HG03439 (cell line): Measurements from ENCODE around the gene RAB40B.
A peak's percentile ranks its signal among the peaks of the same experiment; 100 is the strongest.
"Not testable (repeated sequence)": the region's sequence is repeated elsewhere in the genome, so short reads cannot be mapped to it uniquely, and the experiment has no call there.

Experiments used
- ATAC-seq: cut with Tn5 transposase; IDR thresholded peaks from one replicate; pipeline ENCODE4 v1.9.1; 2021; ENCODE audit warnings: mild to moderate bottlenecking, moderate library complexity; ENCODE audit not compliant: unreplicated experiment

Gene RAB40B

DNA sequence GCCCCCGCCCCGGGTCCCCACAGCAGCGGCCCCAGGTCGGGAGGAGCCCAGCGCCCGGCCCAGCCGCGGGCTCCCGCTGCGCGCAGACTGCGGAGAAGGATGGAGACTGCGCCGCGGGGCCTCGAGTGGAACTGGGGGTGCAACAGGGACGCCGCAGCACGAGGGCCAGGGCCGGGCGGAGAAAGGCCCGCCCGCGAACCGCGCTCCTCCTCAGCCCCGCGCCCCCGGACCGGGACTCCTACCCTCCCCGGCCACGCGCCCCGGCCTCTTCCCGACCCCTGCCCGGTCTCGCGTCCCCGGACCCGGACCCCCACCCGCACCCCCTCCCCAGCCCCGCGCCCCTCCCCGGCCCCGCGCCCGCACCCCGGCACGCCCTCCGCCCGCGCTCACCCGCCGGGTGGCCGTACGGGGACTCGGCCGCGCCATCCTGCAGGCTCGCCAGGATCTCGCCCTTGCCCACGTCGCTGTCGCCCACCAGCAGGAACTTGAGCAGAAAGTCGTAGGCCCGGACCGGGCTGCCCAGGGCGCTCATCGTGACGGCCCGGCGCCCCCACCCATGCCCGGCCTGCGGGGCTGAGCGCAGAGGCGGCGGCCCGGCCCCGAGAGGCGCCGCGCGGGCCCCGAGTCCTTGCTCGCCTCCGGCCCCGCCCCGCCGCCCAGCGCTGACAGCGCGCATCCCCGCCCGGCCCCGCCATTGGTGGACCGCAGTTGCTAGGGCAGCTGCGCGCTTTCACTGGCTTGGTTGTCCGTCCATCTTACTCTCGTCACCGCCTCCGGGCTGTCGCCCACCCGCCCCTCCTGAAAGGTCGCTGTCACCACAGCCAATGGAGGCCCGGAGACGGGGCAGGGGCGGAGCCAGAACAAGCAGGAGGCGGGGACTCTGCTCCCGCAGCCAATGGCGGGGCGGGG, at the start of gene RAB40B:
RAB40B (minus strand) TSS at position 634 of the 909 bp plus-strand sequence; CDS start at position 532, 102 bp downstream.
- peak; percentile 93 for ATAC-seq

DNA sequence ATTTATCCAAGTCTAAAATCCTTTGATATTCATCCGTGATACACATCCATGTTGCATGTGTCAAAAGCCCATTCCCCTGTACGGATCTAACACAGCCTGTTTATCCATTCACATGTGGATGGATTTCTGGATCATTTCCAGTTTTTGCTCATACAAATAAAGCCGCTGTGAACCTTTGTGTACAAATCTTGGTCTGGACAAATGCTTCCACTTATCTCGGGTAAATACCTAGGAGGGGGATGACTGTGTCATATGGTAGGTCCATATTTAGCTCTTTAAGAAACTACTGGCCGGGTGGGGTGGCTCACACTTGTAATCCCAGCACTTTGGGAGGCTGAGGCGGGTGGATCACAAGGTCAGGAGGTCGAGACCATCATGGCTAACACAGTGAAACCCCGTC, 47.0 kb upstream of the RAB40B start:
- no peak for ATAC-seq

DNA sequence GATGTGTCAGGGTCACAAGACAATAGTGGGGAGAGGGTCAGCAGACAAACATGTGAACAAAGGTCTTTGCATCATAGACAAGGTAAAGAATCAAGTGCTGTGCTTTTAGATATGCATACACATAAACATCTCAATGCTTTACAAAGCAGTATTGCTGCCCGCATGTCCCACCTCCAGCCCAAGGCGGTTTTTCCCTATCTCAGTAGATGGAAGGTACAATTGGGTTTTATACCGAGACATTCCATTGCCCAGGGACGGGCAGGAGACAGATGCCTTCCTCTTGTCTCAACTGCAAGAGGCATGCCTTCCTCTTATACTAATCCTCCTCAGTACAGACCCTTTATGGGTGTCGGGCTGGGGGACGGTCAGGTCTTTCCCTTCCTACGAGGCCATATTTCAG, 46.2 kb upstream of the RAB40B start:
- not testable (repeated sequence) for ATAC-seq

GRCh38 chr17:82743344-82744219, 45.1 kb upstream of the RAB40B start:
- ATAC-seq, result no peak

DNA sequence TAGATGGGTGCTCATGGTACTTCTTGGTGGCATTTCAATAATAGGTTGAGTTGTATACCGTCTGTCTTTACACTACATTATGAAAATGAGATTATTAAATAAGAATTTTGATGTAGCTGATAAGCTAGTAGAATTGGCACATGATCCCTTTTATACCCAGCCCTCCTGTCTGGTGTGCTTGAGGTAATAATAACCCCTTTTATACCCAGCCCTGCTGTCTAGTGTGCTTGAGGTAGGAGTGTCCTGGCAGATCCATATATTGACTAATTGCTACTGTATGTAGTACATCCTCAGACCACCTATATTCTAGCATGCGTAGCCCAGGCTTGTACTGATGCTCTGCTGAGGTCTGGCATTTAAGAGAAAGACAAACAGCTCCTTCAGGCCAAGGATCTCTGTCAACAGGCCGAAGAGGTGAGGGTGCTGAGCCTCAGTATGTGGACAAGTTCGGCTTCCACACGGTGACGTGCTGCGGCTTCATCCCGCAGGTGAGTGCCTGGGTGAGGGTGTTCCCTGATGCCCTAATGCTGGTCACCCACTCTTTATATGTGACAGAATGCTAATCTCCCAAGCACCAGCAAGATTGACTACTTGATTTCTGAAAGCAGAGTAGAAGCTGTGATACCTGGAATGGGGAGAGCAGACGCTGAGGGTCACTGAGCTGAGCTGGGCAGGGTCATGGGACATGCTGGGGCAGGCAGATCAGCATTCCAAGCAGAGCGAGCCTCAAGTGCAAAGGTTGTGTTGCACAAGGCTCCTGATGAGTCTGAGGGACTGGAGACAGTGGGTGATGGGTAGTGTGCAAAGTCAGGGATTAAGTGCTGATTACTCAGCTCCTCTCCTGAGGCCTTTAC, 42.6 kb upstream of the RAB40B start:
- no peak for ATAC-seq

GRCh38 chr17:82737967-82738877, 39.7 kb upstream of the RAB40B start:
- no peak for ATAC-seq

DNA sequence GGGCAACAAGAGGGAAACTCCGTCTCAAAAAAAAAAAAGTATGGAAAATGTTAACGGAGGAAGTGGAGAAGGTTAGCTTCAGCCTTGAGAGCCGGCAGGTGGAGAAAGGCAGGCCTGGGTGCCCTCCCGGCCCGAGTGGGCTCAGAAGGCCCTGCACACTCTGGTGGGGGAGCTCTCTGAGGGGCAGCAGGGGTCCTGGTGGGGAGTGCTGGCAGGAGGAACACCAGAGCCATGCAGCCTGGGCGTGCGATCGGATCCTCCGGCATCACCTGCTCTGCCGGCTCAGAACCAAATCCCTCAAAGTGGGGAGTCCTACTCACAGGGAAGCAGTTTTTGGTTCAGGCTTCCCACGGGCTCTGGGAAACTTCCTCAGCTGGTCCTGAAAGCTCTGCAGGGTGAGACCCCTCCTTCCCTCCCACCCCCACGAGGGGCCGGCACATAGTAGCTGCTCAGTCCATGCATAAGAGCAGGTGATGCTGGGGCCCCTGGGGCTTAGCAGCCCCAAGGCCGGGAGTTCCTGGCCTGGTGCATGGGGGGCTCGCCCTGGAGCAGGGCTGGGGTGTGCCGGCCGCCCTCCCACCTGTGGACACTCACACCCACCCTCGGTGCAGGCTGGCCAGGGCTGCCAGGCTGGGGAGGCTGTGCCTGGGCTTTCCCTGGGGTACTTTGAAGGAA, 38.1 kb upstream of the RAB40B start:
- no peak for ATAC-seq

DNA sequence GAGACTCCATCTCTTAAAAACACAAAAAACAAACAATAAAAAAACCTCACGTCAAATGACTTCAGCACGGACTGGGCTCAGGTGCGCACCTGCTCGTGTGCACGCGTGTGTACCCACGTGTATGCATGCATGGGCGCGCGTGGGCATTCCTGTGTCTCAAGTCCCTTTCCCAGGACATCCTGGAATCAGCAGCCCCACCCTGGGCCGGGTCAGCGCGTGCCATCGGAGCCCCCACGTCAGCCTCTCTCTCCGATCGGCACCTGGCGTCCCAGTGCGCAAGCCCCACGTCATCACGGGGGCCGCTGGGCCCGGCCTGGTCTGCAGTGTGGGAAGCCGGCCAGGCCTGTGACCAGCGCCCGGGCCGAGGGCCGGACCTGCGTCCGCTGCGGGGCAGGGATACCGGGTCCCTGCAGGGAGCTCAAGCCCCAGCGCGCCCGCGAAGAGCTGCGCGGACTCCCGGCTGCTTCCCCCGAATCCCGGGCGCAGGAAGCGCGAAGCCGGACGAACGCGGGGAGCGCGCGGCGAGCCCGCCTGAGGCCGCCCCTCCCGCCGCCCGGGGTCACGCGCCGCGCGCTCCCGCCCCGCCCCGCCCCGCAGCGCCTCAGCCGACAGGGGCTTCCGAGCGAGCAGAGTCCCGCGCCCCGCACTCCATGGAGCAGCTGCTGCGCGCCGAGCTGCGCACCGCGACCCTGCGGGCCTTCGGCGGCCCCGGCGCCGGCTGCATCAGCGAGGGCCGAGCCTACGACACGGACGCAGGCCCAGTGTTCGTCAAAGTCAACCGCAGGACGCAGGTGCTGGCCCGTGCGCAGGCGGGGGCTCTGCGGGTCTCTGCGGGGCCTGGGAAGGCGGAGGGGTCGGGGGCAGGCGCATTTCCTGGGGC, 36.7 kb upstream of the RAB40B start, which contains the start of gene FN3K:
FN3K (plus strand) TSS at position 629 of the 880 bp plus-strand sequence; CDS start at position 651, 22 bp downstream.
- no peak for ATAC-seq

DNA sequence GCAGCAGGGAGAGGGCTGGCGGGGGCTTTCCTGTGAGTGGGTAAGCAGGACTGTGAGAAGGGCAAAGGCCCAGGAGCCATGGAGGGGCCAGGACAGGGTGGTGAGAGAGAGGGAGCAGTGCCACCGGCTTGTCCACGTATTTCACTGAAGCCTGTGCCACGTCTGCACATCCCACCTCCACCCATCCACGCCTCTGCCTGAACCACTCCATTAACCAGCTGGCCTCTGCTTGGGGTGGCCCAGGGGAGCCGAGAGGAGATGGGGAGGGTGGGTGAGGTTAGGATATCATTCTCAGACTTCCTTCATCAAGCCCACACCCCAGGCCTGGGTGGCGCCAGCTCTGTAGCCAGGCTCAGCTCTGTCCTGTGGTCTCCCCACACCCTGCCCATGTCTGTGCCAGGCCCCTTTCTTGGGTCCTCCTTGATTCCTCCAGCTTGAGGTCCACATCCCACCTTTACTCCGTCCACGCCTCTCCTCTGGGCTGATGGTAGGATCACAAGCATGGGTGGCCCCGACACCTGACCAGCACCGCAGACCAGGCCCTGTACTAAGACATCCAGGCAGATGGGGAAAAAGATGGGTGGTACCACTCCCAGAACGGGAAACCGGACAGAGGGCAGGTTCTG, 33.7 kb upstream of the RAB40B start:
- no peak for ATAC-seq

- no peak for ATAC-seq
Measured at GRCh38 chr17:82729479-82730260, 31.2 kb upstream of the RAB40B start.

DNA sequence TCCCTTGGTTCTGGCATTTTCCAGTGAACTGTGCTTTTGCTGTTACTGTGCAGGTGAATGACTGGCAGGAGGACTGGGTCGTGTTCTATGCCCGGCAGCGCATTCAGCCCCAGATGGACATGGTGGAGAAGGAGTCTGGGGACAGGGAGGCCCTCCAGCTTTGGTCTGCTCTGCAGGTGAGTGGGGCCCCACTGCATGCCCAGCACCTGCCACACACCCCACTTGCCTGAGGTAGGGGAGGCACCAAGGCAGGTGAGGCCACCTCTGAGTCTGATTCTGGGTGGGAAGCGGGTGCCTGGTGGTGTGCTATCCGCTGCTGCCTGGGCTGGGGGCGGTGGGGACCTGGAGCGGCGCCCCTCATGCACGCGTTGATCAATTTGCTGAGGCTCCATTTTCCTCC, 27.9 kb upstream of the RAB40B start:
- no peak for ATAC-seq

DNA sequence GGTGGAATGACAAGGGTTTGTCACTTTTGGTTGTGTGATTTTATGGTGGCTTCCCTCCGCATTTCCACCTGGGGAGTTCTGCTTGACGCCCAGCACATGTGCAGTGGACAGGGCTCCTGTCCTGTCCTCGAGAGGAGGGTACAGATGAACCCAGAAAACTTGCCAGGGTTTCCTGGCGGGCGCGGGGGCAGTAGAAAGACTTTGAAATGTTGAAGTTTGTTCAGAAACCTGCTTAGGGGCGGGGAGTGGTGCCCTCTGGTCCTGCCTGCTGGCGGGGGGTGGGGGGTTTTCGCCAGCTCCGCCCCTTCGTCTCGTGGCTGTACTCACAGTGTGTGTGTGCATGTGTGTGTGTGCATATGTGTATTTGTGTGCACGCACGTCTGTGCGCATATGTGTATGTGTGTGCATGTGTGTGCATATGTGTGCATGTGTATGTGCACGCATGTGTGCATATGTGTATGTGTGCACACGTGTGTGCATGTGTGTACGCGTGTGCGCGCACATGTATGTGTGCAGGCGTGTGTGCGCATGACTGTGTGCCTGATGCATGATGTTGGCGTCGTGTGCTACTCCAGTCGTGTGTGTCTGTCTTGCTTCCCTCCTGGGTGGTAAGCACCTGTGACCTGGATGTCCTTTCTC, 24.8 kb upstream of the RAB40B start:
- ATAC-seq, result no peak

DNA sequence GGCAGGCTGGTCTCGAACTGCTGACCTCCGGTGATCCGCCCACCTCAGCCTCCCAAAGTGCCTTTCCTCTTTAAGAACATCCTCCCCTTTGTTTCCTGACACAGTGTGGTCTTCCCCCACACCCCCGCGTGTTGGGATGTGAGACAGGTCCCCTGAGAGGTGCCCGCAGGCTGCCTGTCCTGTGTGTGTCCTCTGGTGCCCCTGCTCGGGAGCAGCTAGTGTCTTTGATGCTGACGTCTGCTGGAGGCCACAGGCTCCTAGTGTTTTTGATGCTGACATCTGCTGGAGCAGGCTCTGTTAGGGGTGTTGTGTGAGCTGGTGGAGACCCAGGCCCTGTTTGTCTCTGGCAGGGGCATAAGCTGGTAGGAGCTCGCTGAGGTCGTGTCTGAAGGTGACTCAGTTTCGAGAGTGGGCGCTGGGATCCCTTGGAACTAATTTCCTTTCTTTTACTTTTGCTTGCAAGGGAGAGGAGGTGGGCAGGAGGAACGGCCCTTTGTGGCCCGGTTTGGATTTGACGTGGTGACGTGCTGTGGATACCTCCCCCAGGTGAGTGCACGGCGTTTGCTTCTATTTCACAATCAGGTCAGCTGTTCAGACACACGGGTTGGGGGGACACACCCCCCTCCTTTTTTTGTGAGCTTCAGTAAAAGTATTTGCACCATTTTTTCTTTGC, 24.0 kb upstream of the RAB40B start:
- ATAC-seq, result no peak

GRCh38 chr17:82720204-82720603, 21.7 kb upstream of the RAB40B start:
- ATAC-seq, result no peak

- ATAC-seq, result no peak
Measured at GRCh38 chr17:82718986-82719685, 20.6 kb upstream of the RAB40B start.
